ENCODE measurements around the gene ZBTB40.

The ZBTB40 gene

DNA sequence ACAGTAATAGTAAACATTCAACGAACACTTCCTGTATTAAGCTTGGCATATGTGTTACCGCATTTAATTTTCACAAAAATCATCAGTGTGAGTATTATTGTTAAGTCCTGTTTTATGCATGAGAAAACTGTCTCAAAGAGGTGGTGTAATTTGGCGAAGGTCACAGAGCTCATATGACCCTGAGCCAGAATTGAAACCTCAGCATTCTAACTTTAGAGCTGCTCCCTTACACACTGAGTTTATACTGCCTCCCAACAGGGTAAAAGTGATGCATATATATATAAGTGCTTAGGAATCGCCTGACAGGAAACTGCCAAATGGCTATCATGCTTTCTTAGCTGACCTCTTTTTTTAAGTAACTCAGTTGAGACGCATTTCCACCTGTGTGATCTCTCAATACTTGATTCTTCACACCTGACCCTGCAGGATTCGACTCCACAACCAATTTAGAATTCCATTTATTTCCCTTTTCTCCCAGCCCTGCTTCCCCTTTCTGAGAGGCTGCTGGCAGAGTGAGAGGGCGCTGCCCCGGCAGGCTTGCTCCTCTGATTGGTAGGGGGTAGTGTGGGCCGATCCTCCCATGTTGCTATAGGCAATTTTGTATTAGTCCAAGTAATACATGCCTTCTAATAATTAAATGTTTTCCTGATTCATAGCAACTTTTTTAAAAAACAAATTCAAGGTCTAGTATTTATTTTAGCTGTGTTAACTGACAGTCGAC, 40.5 kb downstream of the ZBTB40 start:
- TF ChIP-seq CTCF (IDR thresholded peaks at IDR 0.05; ENCODE audit: low read depth, low read length): no peak
- no peak overlapping the region for H3K4me3 ChIP-seq (ENCODE audit: low read depth, low read length)

- no peak for TF ChIP-seq CTCF (IDR thresholded peaks at IDR 0.05; ENCODE audit: low read depth, low read length)
Measured at GRCh38 chr1:22494144-22494543, 42.5 kb downstream of the ZBTB40 start.

GRCh38 chr1:22494943-22495579, 43.4 kb downstream of the ZBTB40 start:
- no peak overlapping the region for H3K4me3 ChIP-seq (ENCODE audit: low read depth, low read length)
- no peak for TF ChIP-seq CTCF (IDR thresholded peaks at IDR 0.05; ENCODE audit: low read depth, low read length)

More at GRCh38 chr1:22494144-22494543, 42.5 kb downstream of the ZBTB40 start:
- no peak overlapping the region for H3K4me3 ChIP-seq (ENCODE audit: low read depth, low read length)

GRCh38 chr1:22496536-22497160, 45.0 kb downstream of the ZBTB40 start:
- TF ChIP-seq CTCF (IDR thresholded peaks at IDR 0.05; ENCODE audit: low read depth, low read length): no peak
- H3K4me3 ChIP-seq (ENCODE audit: low read depth, low read length): no peak overlapping the region

- no peak for TF ChIP-seq CTCF (IDR thresholded peaks at IDR 0.05; ENCODE audit: low read depth, low read length)
- no peak overlapping the region for H3K4me3 ChIP-seq (ENCODE audit: low read depth, low read length)
Measured at GRCh38 chr1:22498463-22498862, 46.8 kb downstream of the ZBTB40 start.

DNA sequence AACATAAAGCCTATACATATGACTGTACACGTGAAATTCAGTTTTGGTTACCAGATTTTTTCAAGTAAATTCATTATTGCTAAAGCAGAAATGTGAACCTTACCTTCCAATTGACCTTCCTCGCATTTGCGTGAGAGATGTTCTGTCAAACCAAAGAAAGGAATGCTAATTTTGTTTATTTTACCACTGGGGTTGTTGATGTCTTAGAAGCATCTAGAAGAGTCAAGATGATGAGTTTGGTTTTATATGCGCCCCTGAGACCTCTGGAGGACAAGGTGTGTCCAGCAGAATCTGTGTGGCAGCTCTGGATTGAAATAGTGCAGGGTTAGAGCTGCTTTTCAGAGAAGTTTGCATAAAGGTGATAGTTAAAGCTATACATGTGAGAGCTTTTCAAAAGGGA, 48.4 kb downstream of the ZBTB40 start:
- no peak overlapping the region for H3K4me3 ChIP-seq (ENCODE audit: low read depth, low read length)
- TF ChIP-seq CTCF (IDR thresholded peaks at IDR 0.05; ENCODE audit: low read depth, low read length): no peak

DNA sequence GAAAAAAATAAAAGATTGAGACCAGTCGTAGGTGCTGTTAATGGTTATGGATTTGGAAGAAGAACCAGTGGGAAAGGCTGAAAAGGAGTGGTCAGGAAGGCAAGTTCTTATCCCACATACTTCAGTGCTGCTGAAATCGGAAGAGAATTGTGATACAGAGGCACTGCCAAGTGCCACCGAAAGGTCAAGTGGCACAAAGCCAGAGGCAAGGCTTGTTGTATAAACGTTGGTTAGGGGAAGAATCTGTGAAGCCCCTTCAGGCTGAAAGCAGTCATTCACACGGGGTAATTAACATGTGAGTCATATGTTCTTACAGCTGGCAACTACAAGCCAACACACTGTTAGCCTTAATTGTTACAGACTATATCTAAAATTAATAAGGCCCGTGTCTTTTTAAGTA, 48.8 kb downstream of the ZBTB40 start:
- no peak for TF ChIP-seq CTCF (IDR thresholded peaks at IDR 0.05; ENCODE audit: low read depth, low read length)
- H3K4me3 ChIP-seq (ENCODE audit: low read depth, low read length): no peak overlapping the region
